GM06990 (cell line): ENCODE data around the gene PIGT.

Experiments
- DNase-seq: peaks from one replicate; pipeline ENCODE4 v3.0.0-alpha.2; 2011; ENCODE audit not compliant: insufficient read length; ENCODE audit errors: extremely low read depth
- H3K27me3 ChIP-seq: replicated peaks from 2 replicates; pipeline ENCODE4 v1.6.0; 2011; ENCODE audit warnings: low read length; ENCODE audit not compliant: control insufficient read depth, insufficient read depth
- H3K36me3 ChIP-seq: 2 replicates; pipeline ENCODE4 v1.5.1; 2011; ENCODE audit warnings: low read length; ENCODE audit not compliant: control insufficient read depth, insufficient read depth
- H3K4me3 ChIP-seq: replicated peaks from 2 replicates; pipeline ENCODE4 v1.5.1; 2011; ENCODE audit warnings: low read depth, mild to moderate bottlenecking, control low read depth, low read length
- TF ChIP-seq, protein P1 (sequence below): IDR thresholded peaks from 2 replicates; pipeline ENCODE4 v1.5.1; 2011; ENCODE audit warnings: low read length, control low read depth, mild to moderate bottlenecking, inconsistent platforms; ENCODE audit not compliant: insufficient read depth, poor library complexity, severe bottlenecking

PIGT gene

GRCh38 chr20:45413479-45413878 lies 2.5 kb upstream of the PIGT start:
- TF ChIP-seq, protein P1, sequence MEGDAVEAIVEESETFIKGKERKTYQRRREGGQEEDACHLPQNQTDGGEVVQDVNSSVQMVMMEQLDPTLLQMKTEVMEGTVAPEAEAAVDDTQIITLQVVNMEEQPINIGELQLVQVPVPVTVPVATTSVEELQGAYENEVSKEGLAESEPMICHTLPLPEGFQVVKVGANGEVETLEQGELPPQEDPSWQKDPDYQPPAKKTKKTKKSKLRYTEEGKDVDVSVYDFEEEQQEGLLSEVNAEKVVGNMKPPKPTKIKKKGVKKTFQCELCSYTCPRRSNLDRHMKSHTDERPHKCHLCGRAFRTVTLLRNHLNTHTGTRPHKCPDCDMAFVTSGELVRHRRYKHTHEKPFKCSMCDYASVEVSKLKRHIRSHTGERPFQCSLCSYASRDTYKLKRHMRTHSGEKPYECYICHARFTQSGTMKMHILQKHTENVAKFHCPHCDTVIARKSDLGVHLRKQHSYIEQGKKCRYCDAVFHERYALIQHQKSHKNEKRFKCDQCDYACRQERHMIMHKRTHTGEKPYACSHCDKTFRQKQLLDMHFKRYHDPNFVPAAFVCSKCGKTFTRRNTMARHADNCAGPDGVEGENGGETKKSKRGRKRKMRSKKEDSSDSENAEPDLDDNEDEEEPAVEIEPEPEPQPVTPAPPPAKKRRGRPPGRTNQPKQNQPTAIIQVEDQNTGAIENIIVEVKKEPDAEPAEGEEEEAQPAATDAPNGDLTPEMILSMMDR: no peak

DNA sequence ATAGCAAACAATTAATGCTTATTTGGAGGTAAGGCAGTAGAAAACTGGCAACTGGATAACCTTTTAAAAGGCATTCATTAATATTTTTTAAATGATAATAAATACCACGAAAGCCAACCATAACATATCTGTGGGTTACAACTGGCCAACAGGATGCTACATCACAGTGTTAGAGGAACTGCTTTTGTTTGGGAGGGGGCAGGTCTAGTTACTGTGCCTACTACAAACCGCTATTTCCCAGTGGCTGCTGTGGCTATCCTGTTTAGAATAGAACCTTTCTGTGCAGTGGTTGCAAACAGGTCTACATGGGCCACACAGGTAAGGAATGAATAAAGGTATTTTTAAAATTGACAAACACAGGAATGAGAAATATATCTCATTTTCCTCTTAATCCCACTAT lies 976 bp downstream of the PIGT start:
- TF ChIP-seq, protein P1: no peak
- Histone ChIP-seq H3K36me3 (peaks cover 16% of the 10 kb centered on the region), H3K4me3 (peak overlapping the region; percentile 98), H3K27me3 (no peaks in the 10 kb centered on the region)
- DNase-seq: no peak

More at GRCh38 chr20:45413479-45413878, 2.5 kb upstream of the PIGT start:
- no peak for DNase-seq
- Histone ChIP-seq H3K4me3 (no peak overlapping the region), H3K27me3 (no peaks in the 10 kb centered on the region), H3K36me3 (peaks cover 1% of the 10 kb centered on the region)

DNA sequence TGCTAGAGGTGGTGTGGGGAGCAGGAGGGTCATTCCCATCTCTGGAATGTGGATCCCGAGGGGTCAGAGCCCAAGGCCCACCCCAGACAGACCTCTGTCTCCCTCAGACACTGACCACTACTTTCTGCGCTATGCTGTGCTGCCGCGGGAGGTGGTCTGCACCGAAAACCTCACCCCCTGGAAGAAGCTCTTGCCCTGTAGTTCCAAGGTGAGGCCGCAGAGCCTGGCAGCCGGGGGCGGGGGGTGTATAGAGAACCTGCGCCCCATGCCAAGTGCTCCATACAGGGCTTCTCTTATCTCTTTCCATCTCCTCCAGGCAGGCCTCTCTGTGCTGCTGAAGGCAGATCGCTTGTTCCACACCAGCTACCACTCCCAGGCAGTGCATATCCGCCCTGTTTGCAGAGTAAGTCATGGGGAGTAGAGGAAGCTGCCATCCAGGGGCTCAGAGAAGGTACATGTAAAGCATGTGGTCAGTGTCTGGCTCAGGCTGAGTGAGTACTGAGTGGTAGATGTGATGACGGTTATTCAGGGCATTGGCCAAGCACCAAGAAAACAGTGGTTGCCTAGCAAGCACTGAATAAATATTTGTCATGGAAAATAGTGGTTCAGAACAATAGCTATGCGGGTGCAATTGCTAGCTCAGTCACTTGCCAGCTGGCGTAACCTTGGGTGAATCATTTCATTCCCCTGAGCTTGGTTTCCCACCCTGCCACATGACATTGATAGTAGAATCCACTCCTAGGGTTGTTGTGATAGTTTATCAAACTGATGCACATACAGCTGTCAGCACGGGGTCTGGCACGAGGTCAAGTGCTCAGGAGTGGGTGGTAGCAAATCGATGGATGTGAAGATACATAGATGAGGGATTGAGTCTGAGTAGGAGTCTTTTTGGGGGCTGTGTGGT lies 3.5 kb downstream of the PIGT start:
- H3K4me3 ChIP-seq: no peak overlapping the region
- TF ChIP-seq, protein P1: no peak
- no peaks in the 10 kb centered on the region for H3K27me3 ChIP-seq
- peaks cover 23% of the 10 kb centered on the region for H3K36me3 ChIP-seq
- peak; percentile 46 for DNase-seq

DNA sequence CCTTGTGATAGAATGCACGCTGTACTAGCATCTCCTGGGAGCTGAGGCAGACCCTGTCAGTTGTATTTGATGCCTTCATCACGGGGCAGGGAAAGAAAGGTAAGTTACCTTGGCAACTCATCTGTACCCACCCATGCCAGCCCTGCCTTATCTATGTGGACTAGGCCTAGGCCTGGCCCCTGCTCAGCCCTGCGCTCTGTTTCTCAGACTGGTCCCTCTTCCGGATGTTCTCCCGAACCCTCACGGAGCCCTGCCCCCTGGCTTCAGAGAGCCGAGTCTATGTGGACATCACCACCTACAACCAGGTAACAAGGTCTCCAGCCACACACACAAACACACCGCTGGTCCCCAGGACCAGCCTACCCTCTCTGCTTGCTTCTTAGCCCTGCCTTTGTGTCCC lies 4.2 kb downstream of the PIGT start:
- H3K4me3 ChIP-seq: no peak overlapping the region
- TF ChIP-seq, protein P1: no peak
- H3K36me3 ChIP-seq: peaks cover 25% of the 10 kb centered on the region
- no peak for DNase-seq
- H3K27me3 ChIP-seq: no peaks in the 10 kb centered on the region

- peaks cover 30% of the 10 kb centered on the region for H3K36me3 ChIP-seq
- DNase-seq: no peak
- no peaks in the 10 kb centered on the region for H3K27me3 ChIP-seq
- H3K4me3 ChIP-seq: no peak overlapping the region
- TF ChIP-seq, protein P1: no peak
Measured at GRCh38 chr20:45423700-45424099, 7.8 kb downstream of the PIGT start.
